ENCODE results near the gene ZBTB20. TPM values are rescaled to one million over a fixed set of nuclear protein-coding genes. Genes with fewer than 3 reads are reported as not detected.
"Not testable (repeated sequence)": the region's sequence is repeated elsewhere in the genome, so short reads cannot be mapped to it uniquely, and the experiment has no call there.

Gene ZBTB20
- total and polyA plus RNA-seq, 5 experiments from 2014 or later = 16.5 to 50.8 (median 22.0) TPM

- Mint-ChIP-seq H3K27ac (no peak overlapping the region), H3K9me3 (peaks cover 0 to 2% (median 0%) of the 10 kb centered on the region in 9 donors), H3K4me3 (no peak overlapping the region), H3K4me1 (peaks cover 0 to 9% (median 3%) of the 10 kb centered on the region in 4 donors), H3K36me3 (peaks cover 0 to 13% (median 9%) of the 10 kb centered on the region in 3 donors), H3K27me3 (no peaks in the 10 kb centered on the region)
- ATAC-seq (no peak), DNase-seq (no peak)
- POLR2A ChIA-PET = no interaction called here
These were observed 331.0 kb downstream of the ZBTB20 start for GRCh38 chr3:114816052-114816451.

- H3K27ac Mint-ChIP-seq, H3K27me3 Mint-ChIP-seq, DNase-seq, ATAC-seq, POLR2A ChIA-PET, H3K4me3 Mint-ChIP-seq: not testable (repeated sequence)
- H3K4me1 Mint-ChIP-seq = peaks cover 4 to 21% (median 9%) of the 10 kb centered on the region in 4 donors
- peaks cover 20 to 36% (median 23%) of the 10 kb centered on the region in 3 donors for H3K36me3 Mint-ChIP-seq
- peaks cover 0 to 14% (median 0%) of the 10 kb centered on the region in 9 donors for H3K9me3 Mint-ChIP-seq
These were observed 334.4 kb downstream of the ZBTB20 start for GRCh38 chr3:114812541-114813238.

GRCh38 chr3:114809668-114810413 lies 337.2 kb downstream of the ZBTB20 start:
- H3K27ac Mint-ChIP-seq = peak overlapping the region in 3 of 10 donors; percentile 0 to 81 (median 20)
- H3K36me3 Mint-ChIP-seq = peaks cover 20 to 39% (median 23%) of the 10 kb centered on the region in 3 donors
- no peaks in the 10 kb centered on the region for H3K27me3 Mint-ChIP-seq
- H3K9me3 Mint-ChIP-seq = peaks cover 0 to 14% (median 0%) of the 10 kb centered on the region in 9 donors
- POLR2A ChIA-PET = no interaction called here
- DNase-seq (peak in 1 of 10 donors; percentile 4), ATAC-seq (peak in 1 of 2 donors; percentile 18)
- H3K4me3 Mint-ChIP-seq = peak overlapping the region in 3 of 10 donors; percentile 40 to 43 (median 41)
- peaks cover 5 to 14% (median 10%) of the 10 kb centered on the region in 4 donors for H3K4me1 Mint-ChIP-seq

- Mint-ChIP-seq H3K27ac (peak overlapping the region in 1 of 10 donors; percentile 2), H3K27me3 (no peaks in the 10 kb centered on the region), H3K9me3 (peaks cover 0 to 11% (median 0%) of the 10 kb centered on the region in 9 donors), H3K36me3 (peaks cover 8 to 28% (median 21%) of the 10 kb centered on the region in 3 donors), H3K4me3 (no peak overlapping the region), H3K4me1 (peaks cover 9 to 20% (median 17%) of the 10 kb centered on the region in 4 donors)
- ATAC-seq (no peak), DNase-seq (no peak)
- POLR2A ChIA-PET = no interaction called here
These were observed 343.0 kb downstream of the ZBTB20 start for GRCh38 chr3:114804099-114804498.

- Mint-ChIP-seq H3K27me3 (no peaks in the 10 kb centered on the region), H3K36me3 (peaks cover 0 to 28% (median 18%) of the 10 kb centered on the region in 3 donors), H3K4me3 (no peak overlapping the region), H3K9me3 (peaks cover 0 to 2% (median 0%) of the 10 kb centered on the region in 9 donors), H3K4me1 (peaks cover 10 to 22% (median 18%) of the 10 kb centered on the region in 4 donors), H3K27ac (peak overlapping the region in 3 of 10 donors; percentile 4 to 43 (median 26))
- no peak for ATAC-seq
- POLR2A ChIA-PET = no interaction called here
- DNase-seq = no peak
These were observed 343.9 kb downstream of the ZBTB20 start for GRCh38 chr3:114803042-114803695.

GRCh38 chr3:114800272-114801031 lies 346.6 kb downstream of the ZBTB20 start:
- peaks cover 9 to 28% (median 20%) of the 10 kb centered on the region in 4 donors for H3K4me1 Mint-ChIP-seq
- H3K4me3 Mint-ChIP-seq = no peak overlapping the region
- ATAC-seq (no peak), DNase-seq (no peak)
- no peaks in the 10 kb centered on the region for H3K27me3 Mint-ChIP-seq
- H3K27ac Mint-ChIP-seq = no peak overlapping the region
- peaks cover 0 to 32% (median 23%) of the 10 kb centered on the region in 3 donors for H3K36me3 Mint-ChIP-seq
- POLR2A ChIA-PET = no interaction called here
- H3K9me3 Mint-ChIP-seq = no peaks in the 10 kb centered on the region

- no peak overlapping the region for H3K27ac Mint-ChIP-seq
These were observed 347.3 kb downstream of the ZBTB20 start for GRCh38 chr3:114799816-114800215.

GRCh38 chr3:114796796-114797195 lies 350.3 kb downstream of the ZBTB20 start:
- Mint-ChIP-seq H3K27me3 (no peaks in the 10 kb centered on the region), H3K36me3 (peaks cover 0 to 34% (median 33%) of the 10 kb centered on the region in 3 donors), H3K4me1 (peaks cover 11 to 30% (median 13%) of the 10 kb centered on the region in 4 donors), H3K4me3 (no peak overlapping the region), H3K27ac (no peak overlapping the region), H3K9me3 (no peaks in the 10 kb centered on the region)
- ATAC-seq (no peak), DNase-seq (no peak)
- POLR2A ChIA-PET = no interaction called here

More at GRCh38 chr3:114799816-114800215, 347.3 kb downstream of the ZBTB20 start:
- POLR2A ChIA-PET = no interaction called here
- Mint-ChIP-seq H3K36me3 (peaks cover 0 to 36% (median 28%) of the 10 kb centered on the region in 3 donors), H3K4me1 (peaks cover 12 to 32% (median 21%) of the 10 kb centered on the region in 4 donors), H3K27me3 (no peaks in the 10 kb centered on the region), H3K9me3 (no peaks in the 10 kb centered on the region), H3K4me3 (no peak overlapping the region)
- ATAC-seq (no peak), DNase-seq (no peak)

GRCh38 chr3:114794894-114795630 lies 352.0 kb downstream of the ZBTB20 start:
- Mint-ChIP-seq H3K9me3 (peaks cover 0 to 1% (median 0%) of the 10 kb centered on the region in 9 donors), H3K27me3 (no peaks in the 10 kb centered on the region), H3K36me3 (peaks cover 0 to 30% (median 28%) of the 10 kb centered on the region in 3 donors), H3K27ac (peak overlapping the region in 1 of 10 donors; percentile 5), H3K4me1 (peaks cover 7 to 30% (median 12%) of the 10 kb centered on the region in 4 donors), H3K4me3 (no peak overlapping the region)
- POLR2A ChIA-PET = no interaction called here
- ATAC-seq (no peak), DNase-seq (no peak)

GRCh38 chr3:114792159-114792918 lies 354.7 kb downstream of the ZBTB20 start:
- no peak for ATAC-seq
- peaks cover 7 to 25% (median 16%) of the 10 kb centered on the region in 3 donors for H3K36me3 Mint-ChIP-seq
- H3K4me1 Mint-ChIP-seq = peaks cover 0 to 37% (median 12%) of the 10 kb centered on the region in 4 donors
- DNase-seq = no peak
- peaks cover 0 to 15% (median 0%) of the 10 kb centered on the region in 9 donors for H3K9me3 Mint-ChIP-seq
- H3K27me3 Mint-ChIP-seq = no peaks in the 10 kb centered on the region
- POLR2A ChIA-PET = no interaction called here
- no peak overlapping the region for H3K27ac Mint-ChIP-seq
- no peak overlapping the region for H3K4me3 Mint-ChIP-seq

GRCh38 chr3:114790752-114791151 lies 356.3 kb downstream of the ZBTB20 start:
- peaks cover 6 to 25% (median 7%) of the 10 kb centered on the region in 3 donors for H3K36me3 Mint-ChIP-seq
- peaks cover 0 to 28% (median 11%) of the 10 kb centered on the region in 4 donors for H3K4me1 Mint-ChIP-seq
- H3K27ac Mint-ChIP-seq = no peak overlapping the region
- H3K9me3 Mint-ChIP-seq = peaks cover 0 to 15% (median 0%) of the 10 kb centered on the region in 9 donors
- no peak for ATAC-seq
- H3K27me3 Mint-ChIP-seq = no peaks in the 10 kb centered on the region
- no peak for DNase-seq
- POLR2A ChIA-PET = no interaction called here
- H3K4me3 Mint-ChIP-seq = no peak overlapping the region
